ENCODE data around the gene CYP2A6. TPM values are rescaled to one million over a fixed set of nuclear protein-coding genes. Genes with fewer than 3 reads are reported as not detected.

CYP2A6 gene
- total and polyA plus RNA-seq, 2 of the 4 experiments (the other 2 are of a cell fraction) = not detected

- Histone ChIP-seq H4K91ac (ENCODE audit: insufficient read depth, low read depth, low read length) (no peak overlapping the region), H3K9me1 (ENCODE audit: insufficient read depth, low read length) (no peaks in the 10 kb centered on the region), H3K9ac (ENCODE audit: low read depth, low read length) (no peak overlapping the region), H4K20me1 (ENCODE audit: insufficient read depth, low read length) (no peaks in the 10 kb centered on the region), H2AK5ac (ENCODE audit: low read depth, low read length) (no peak overlapping the region), H3K27ac (ENCODE audit: insufficient read depth, low read length) (no peak overlapping the region), H3K36me3 (ENCODE audit: control insufficient read depth, insufficient read depth, low read length) (no peaks in the 10 kb centered on the region), H4K5ac (ENCODE audit: low read depth, low read length) (no peak overlapping the region), H3K27me3 (ENCODE audit: control insufficient read depth, insufficient read depth, low read length) (peaks cover 4% of the 10 kb centered on the region; the same call in 1 of the 2 replicates), H2BK15ac (ENCODE audit: low read depth, low read length) (no peak overlapping the region), H2BK20ac (ENCODE audit: low read depth, low read length) (no peak overlapping the region), H3K4me3 (ENCODE audit: insufficient read depth, low read depth, low read length) (no peak overlapping the region), H3K4ac (ENCODE audit: low read depth, low read length) (no peak overlapping the region), H3K9me3 (ENCODE audit: control insufficient read depth, insufficient read depth, low read length) (no peaks in the 10 kb centered on the region), H3K18ac (ENCODE audit: low read depth, low read length) (no peak overlapping the region), H2AK9ac (replicated peaks; ENCODE audit: low read depth, low read length, poor library complexity) (no peak overlapping the region), H2BK120ac (ENCODE audit: low read depth, low read length) (no peak overlapping the region), H3K56ac (ENCODE audit: extremely low read depth, insufficient read depth, low read length) (no peak overlapping the region), H4K8ac (ENCODE audit: low read depth in 2 of 2, low read length in 2 of 2) (no peak overlapping the region), H3K23ac (ENCODE audit: low read depth, low read length) (no peak overlapping the region), H3K79me1 (ENCODE audit: low read depth in 1 of 2, low read length in 2 of 2) (no peaks in the 10 kb centered on the region), H2AFZ (replicated peaks; ENCODE audit: low read length, poor library complexity) (no peak overlapping the region), H3K14ac (replicated peaks; ENCODE audit: low read depth, low read length) (no peak overlapping the region), H3K4me1 (ENCODE audit: control insufficient read depth, insufficient read depth, low read length) (no peaks in the 10 kb centered on the region), H2BK5ac (ENCODE audit: low read depth, low read length, poor library complexity, severe bottlenecking) (no peak overlapping the region), H3K4me2 (ENCODE audit: low read depth, low read length) (no peak overlapping the region)
- no peak for DNase-seq
- dilution Hi-C loops (cut with HindIII; ENCODE audit: low sequenced_read_pairs, unreplicated experiment) (no loop called here), in situ Hi-C loops (cut with MboI; ENCODE audit: low sequenced_read_pairs) (no loop called here), intact Hi-C loops (cut with micrococcal nuclease) (no loop called here)
- WGBS, 2 experiments (ENCODE audit: extremely low coverage in 2 of 2, insufficient read length in 1 of 2) = 80% methylated on average over 1 of the region's 2 CpGs; no CpG with 5 or more reads in 1 of the 2 experiments
- BruUV-seq (replicated peaks) = no TSS peak
- TF ChIP-seq SMC3 (IDR thresholded peaks at IDR 0.05; ENCODE audit: low read depth, low read length) (no peak), NFE2L2 (IDR thresholded peaks at IDR 0.05; ENCODE audit: low read depth, low read length) (no peak), MAFK (IDR thresholded peaks at IDR 0.05; ENCODE audit: low read depth, low read length) (no peak), RAD21 (IDR thresholded peaks at IDR 0.05; ENCODE audit: low read length) (no peak), MXI1 (IDR thresholded peaks at IDR 0.05; ENCODE audit: borderline replicate concordance, low read depth, low read length) (no peak), MAZ (IDR thresholded peaks at IDR 0.05; ENCODE audit: borderline replicate concordance, low read depth, low read length) (no peak), RCOR1 (IDR thresholded peaks at IDR 0.05; ENCODE audit: insufficient replicate concordance, low read length) (no peak), RFX5 (IDR thresholded peaks at IDR 0.05; ENCODE audit: low read depth, low read length) (no peak), CHD1 (IDR thresholded peaks at IDR 0.05; ENCODE audit: low read depth, low read length) (no peak)
- ChIA-PET CTCF (no interaction called here), POLR2A (ENCODE audit: unreplicated experiment) (no interaction called here)
- no peak for ATAC-seq (ENCODE audit: low read depth)
These were observed 22.0 kb upstream of the CYP2A6 start for GRCh38 chr19:40872209-40872608.

Data from IMR-90 (cell line).